ENCODE measurements around the gene HBD.

Gene HBD

GRCh38 chr11:5227681-5228080 is 6.6 kb downstream of the HBD start:
- TF ChIP-seq CTCF (IDR thresholded peaks at IDR 0.05; ENCODE audit: low read length, missing control alignments), result no peak
- DNase-seq (ENCODE audit: low read depth), result no peak

GRCh38 chr11:5226732-5227310 is 7.5 kb downstream of the HBD start, which contains the start of gene HBB:
Gene HBB, minus strand, starts transcription at chr11:5227071. Its CDS starts 50 bp downstream, at chr11:5227021.
- no peak for TF ChIP-seq CTCF (IDR thresholded peaks at IDR 0.05; ENCODE audit: low read length, missing control alignments)
- DNase-seq (ENCODE audit: low read depth), result no peak
- no peak within 1 kb of the TSS for H3K4me3 ChIP-seq (replicated peaks; ENCODE audit: low read depth, low read length)

More at GRCh38 chr11:5227681-5228080, 6.6 kb downstream of the HBD start:
- no peak overlapping the region for H3K4me3 ChIP-seq (replicated peaks; ENCODE audit: low read depth, low read length)

- no peak for TF ChIP-seq CTCF (IDR thresholded peaks at IDR 0.05; ENCODE audit: low read length, missing control alignments)
- no peak overlapping the region for H3K4me3 ChIP-seq (replicated peaks; ENCODE audit: low read depth, low read length)
- no peak for DNase-seq (ENCODE audit: low read depth)
Observed at GRCh38 chr11:5225480-5225871, 8.8 kb downstream of the HBD start.

- TF ChIP-seq CTCF (IDR thresholded peaks at IDR 0.05; ENCODE audit: low read length, missing control alignments), result no peak
Observed at GRCh38 chr11:5224538-5225479, 9.5 kb downstream of the HBD start.

GRCh38 chr11:5223686-5224085 is 10.6 kb downstream of the HBD start:
- TF ChIP-seq CTCF (IDR thresholded peaks at IDR 0.05; ENCODE audit: low read length, missing control alignments), result no peak
- H3K4me3 ChIP-seq (replicated peaks; ENCODE audit: low read depth, low read length), result no peak overlapping the region
- DNase-seq (ENCODE audit: low read depth), result no peak

More at GRCh38 chr11:5224538-5225479, 9.5 kb downstream of the HBD start:
- H3K4me3 ChIP-seq (replicated peaks; ENCODE audit: low read depth, low read length), result no peak overlapping the region
- no peak for DNase-seq (ENCODE audit: low read depth)

GRCh38 chr11:5223146-5223545 is 11.1 kb downstream of the HBD start:
- no peak overlapping the region for H3K4me3 ChIP-seq (replicated peaks; ENCODE audit: low read depth, low read length)
- no peak for DNase-seq (ENCODE audit: low read depth)
- no peak for TF ChIP-seq CTCF (IDR thresholded peaks at IDR 0.05; ENCODE audit: low read length, missing control alignments)
